ENCODE measurements around the gene MTCH1. TPM values are rescaled to one million over a fixed set of nuclear protein-coding genes. Genes with fewer than 3 reads are reported as not detected.
"Not testable (repeated sequence)": the region's sequence is repeated elsewhere in the genome, so short reads cannot be mapped to it uniquely, and the experiment has no call there.

MTCH1 gene
- total RNA-seq, 1 experiment from 2014 or later: 204 TPM

DNA sequence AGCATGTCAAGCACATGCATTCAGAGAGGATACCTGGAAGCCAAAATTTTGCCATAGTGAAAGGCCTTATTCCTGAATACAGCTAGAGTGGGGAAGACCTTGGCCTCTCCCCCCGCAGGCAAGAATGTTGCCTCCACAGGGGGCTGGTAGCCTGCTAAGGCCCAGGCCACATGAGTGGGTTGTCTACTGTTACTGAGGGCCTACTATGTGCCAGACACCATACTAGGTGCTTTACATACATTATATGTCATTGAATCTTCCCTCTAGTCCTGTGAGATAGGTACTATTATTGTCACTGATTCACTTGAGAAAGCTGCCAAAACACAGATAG lies 32.1 kb downstream of the MTCH1 start:
- DNase-seq (ENCODE audit: low spot score) (peak; percentile 4), ATAC-seq (no peak)
- H3K27ac Mint-ChIP-seq: no peak overlapping the region
- TF ChIP-seq FOXP1 (CRISPR knock-in tag; IDR thresholded peaks at IDR 0.05; ENCODE audit: borderline replicate concordance): no peak
- no peak for TF ChIP-seq NFATC4 (CRISPR knock-in tag; IDR thresholded peaks at IDR 0.05)
- no peak for TF ChIP-seq ATF1 (CRISPR knock-in tag; IDR thresholded peaks at IDR 0.05)
- no peak for TF ChIP-seq ETV6 (CRISPR knock-in tag; IDR thresholded peaks at IDR 0.05)
- TF ChIP-seq ZNF416 (CRISPR knock-in tag; IDR thresholded peaks at IDR 0.05): no peak
- H3K36me3 Mint-ChIP-seq: no peaks in the 10 kb centered on the region
- ChIA-PET POLR2A (no interaction called here), CTCF (interaction anchor here (1.5 to 2.0 kb wide), 3 partner anchors 64 to 171 kb away, joined by 5 to 8 read pairs (median 5); no protein-coding TSS in a partner anchor)
- H3K4me3 Mint-ChIP-seq: no peak overlapping the region
- peaks cover 25% of the 10 kb centered on the region for H3K4me1 Mint-ChIP-seq
- no peaks in the 10 kb centered on the region for H3K9me3 Mint-ChIP-seq
- no peaks in the 10 kb centered on the region for H3K27me3 Mint-ChIP-seq (ENCODE audit: low read depth)

DNA sequence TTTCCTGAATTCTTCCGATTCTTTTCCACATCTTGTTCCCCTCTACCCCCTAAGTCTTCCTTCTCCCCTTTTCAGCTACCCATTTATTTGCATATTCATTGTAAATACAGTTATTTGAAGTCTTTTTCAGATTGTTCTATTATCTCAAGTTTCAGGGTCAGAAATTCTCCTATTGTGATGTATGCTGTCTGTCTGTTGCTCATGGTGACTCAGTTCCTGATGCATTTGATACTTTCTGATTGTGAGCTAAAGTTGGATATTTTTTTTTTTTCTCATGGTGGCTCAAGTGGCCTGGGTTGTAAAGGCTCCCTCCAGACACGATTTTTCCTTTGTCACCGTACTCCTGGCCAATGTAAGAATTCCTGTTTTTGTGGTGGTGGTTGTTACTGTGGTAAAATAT lies 36.4 kb downstream of the MTCH1 start:
- ChIA-PET POLR2A (no interaction called here), CTCF (interaction anchor here (1.2 kb wide), 1 partner anchor 68 kb away, joined by 4 read pairs; no protein-coding TSS in a partner anchor)
- Mint-ChIP-seq H3K4me1 (peaks cover 29% of the 10 kb centered on the region), H3K9me3 (no peaks in the 10 kb centered on the region), H3K4me3 (no peak overlapping the region), H3K27me3 (ENCODE audit: low read depth) (no peaks in the 10 kb centered on the region), H3K36me3 (no peaks in the 10 kb centered on the region), H3K27ac (no peak overlapping the region)
- DNase-seq (ENCODE audit: low spot score) (no peak), ATAC-seq (no peak)
- no peak for TF ChIP-seq NR3C1 (CRISPR knock-in tag; conservative IDR thresholded peaks at IDR 0.05; ENCODE audit: low read depth)
- no peak for TF ChIP-seq GTF2I (CRISPR knock-in tag; conservative IDR thresholded peaks at IDR 0.05)
- no peak for TF ChIP-seq TCF7 (CRISPR knock-in tag; IDR thresholded peaks at IDR 0.05; ENCODE audit: low read depth)
- no peak for TF ChIP-seq NFATC4 (CRISPR knock-in tag; IDR thresholded peaks at IDR 0.05)
- TF ChIP-seq, protein P1, sequence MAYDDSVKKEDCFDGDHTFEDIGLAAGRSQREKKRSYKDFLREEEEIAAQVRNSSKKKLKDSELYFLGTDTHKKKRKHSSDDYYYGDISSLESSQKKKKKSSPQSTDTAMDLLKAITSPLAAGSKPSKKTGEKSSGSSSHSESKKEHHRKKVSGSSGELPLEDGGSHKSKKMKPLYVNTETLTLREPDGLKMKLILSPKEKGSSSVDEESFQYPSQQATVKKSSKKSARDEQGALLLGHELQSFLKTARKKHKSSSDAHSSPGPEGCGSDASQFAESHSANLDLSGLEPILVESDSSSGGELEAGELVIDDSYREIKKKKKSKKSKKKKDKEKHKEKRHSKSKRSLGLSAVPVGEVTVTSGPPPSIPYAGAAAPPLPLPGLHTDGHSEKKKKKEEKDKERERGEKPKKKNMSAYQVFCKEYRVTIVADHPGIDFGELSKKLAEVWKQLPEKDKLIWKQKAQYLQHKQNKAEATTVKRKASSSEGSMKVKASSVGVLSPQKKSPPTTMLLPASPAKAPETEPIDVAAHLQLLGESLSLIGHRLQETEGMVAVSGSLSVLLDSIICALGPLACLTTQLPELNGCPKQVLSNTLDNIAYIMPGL (CRISPR knock-in tag; IDR thresholded peaks at IDR 0.05): no peak
- TF ChIP-seq, protein P2, sequence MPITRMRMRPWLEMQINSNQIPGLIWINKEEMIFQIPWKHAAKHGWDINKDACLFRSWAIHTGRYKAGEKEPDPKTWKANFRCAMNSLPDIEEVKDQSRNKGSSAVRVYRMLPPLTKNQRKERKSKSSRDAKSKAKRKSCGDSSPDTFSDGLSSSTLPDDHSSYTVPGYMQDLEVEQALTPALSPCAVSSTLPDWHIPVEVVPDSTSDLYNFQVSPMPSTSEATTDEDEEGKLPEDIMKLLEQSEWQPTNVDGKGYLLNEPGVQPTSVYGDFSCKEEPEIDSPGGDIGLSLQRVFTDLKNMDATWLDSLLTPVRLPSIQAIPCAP (CRISPR knock-in tag; IDR thresholded peaks at IDR 0.05): no peak
- TF ChIP-seq PRRX2 (CRISPR knock-in tag; IDR thresholded peaks at IDR 0.05): no peak

DNA sequence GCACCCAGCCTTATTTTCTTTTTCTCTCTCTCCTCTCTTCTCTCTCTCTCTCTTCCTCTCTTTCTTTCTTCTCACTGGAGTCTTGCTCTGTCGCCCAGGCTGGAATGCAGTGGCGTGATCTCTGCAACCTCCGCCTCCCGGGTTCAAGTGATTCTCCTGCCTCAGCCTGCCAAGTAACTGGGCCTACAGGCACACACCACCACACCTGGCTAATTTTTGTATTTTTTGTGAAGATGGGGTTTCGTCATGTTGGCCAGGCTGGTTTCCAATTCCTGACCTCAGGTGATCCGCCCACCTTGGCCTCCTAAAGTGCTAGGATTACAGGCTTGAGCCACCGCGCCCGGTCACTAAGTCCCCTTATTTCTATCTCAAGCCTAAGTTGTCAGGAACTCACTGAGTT lies 36.9 kb downstream of the MTCH1 start:
- H3K27me3 Mint-ChIP-seq (ENCODE audit: low read depth); ATAC-seq; H3K36me3 Mint-ChIP-seq; POLR2A ChIA-PET; H3K9me3 Mint-ChIP-seq; DNase-seq (ENCODE audit: low spot score); H3K4me3 Mint-ChIP-seq: not testable (repeated sequence)
- Mint-ChIP-seq H3K27ac (peak overlapping the region; percentile 41), H3K4me1 (peaks cover 29% of the 10 kb centered on the region)
- CTCF ChIA-PET: interaction anchor here (1.2 kb wide), 1 partner anchor 69 kb away, joined by 4 read pairs; no protein-coding TSS in a partner anchor

DNA sequence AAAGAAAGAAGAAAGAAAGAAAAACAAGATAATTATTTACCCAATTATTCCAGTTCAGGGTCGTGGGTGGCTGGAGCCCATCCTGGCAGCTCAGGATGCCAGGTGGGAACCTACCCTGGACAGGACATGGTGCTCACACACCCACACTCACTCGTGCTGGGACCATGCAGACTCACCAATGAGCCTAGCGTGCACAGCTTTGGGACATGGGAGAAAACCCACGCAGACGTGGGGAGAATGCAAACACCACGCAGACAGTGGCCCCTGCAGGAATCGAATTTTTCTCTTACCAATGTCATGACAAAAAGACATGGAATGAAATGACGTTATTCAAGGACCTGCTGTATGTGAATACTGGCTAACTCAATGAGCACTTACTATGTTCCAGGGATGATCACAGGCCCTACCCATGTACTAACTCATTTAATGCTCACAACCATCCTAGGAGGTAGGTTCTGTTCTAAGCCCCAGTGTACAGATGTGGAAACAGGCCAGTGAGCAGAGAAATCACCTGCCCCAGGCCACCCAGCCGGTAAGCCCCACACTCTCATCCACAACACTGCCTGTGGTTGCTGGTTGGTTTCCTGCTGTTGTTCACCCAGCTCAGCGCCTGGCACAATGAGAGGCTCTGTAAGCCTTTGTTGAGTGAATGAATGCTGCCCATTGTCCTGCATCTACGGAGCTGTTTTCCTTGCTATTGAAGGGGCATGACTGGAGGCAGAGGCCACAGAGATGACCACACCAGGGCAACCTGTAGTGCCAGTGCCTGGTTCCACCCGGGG lies 38.2 kb downstream of the MTCH1 start:
- ChIA-PET POLR2A (no interaction called here), CTCF (interaction anchor here (1.0 to 2.3 kb wide), 2 partner anchors 62 to 71 kb away, joined by 4 to 6 read pairs; partner anchors contain the start of gene C6orf89)
- Mint-ChIP-seq H3K9me3 (no peaks in the 10 kb centered on the region), H3K27me3 (ENCODE audit: low read depth) (peaks cover 3% of the 10 kb centered on the region; the same call in 1 of the 2 replicates), H3K27ac (no peak overlapping the region), H3K36me3 (no peaks in the 10 kb centered on the region), H3K4me3 (no peak overlapping the region), H3K4me1 (peaks cover 24% of the 10 kb centered on the region)
- peak; percentile 4 for DNase-seq (ENCODE audit: low spot score)
- no peak for ATAC-seq
- TF ChIP-seq, protein P3, sequence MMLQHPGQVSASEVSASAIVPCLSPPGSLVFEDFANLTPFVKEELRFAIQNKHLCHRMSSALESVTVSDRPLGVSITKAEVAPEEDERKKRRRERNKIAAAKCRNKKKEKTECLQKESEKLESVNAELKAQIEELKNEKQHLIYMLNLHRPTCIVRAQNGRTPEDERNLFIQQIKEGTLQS (CRISPR knock-in tag; conservative IDR thresholded peaks at IDR 0.05): no peak
- TF ChIP-seq NR3C1 (CRISPR knock-in tag; conservative IDR thresholded peaks at IDR 0.05; ENCODE audit: low read depth) (no peak), IRF2 (CRISPR knock-in tag; IDR thresholded peaks at IDR 0.05; ENCODE audit: borderline replicate concordance, low read depth) (no peak), SMAD4 (CRISPR knock-in tag; IDR thresholded peaks at IDR 0.05) (no peak), ZNF416 (CRISPR knock-in tag; IDR thresholded peaks at IDR 0.05) (no peak), FOXK1 (CRISPR knock-in tag; IDR thresholded peaks at IDR 0.05) (no peak)
- TF ChIP-seq, protein P2 (CRISPR knock-in tag; IDR thresholded peaks at IDR 0.05): no peak
- TF ChIP-seq, protein P1 (CRISPR knock-in tag; IDR thresholded peaks at IDR 0.05): no peak
- TF ChIP-seq, protein P4, sequence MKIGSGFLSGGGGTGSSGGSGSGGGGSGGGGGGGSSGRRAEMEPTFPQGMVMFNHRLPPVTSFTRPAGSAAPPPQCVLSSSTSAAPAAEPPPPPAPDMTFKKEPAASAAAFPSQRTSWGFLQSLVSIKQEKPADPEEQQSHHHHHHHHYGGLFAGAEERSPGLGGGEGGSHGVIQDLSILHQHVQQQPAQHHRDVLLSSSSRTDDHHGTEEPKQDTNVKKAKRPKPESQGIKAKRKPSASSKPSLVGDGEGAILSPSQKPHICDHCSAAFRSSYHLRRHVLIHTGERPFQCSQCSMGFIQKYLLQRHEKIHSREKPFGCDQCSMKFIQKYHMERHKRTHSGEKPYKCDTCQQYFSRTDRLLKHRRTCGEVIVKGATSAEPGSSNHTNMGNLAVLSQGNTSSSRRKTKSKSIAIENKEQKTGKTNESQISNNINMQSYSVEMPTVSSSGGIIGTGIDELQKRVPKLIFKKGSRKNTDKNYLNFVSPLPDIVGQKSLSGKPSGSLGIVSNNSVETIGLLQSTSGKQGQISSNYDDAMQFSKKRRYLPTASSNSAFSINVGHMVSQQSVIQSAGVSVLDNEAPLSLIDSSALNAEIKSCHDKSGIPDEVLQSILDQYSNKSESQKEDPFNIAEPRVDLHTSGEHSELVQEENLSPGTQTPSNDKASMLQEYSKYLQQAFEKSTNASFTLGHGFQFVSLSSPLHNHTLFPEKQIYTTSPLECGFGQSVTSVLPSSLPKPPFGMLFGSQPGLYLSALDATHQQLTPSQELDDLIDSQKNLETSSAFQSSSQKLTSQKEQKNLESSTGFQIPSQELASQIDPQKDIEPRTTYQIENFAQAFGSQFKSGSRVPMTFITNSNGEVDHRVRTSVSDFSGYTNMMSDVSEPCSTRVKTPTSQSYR (CRISPR knock-in tag; IDR thresholded peaks at IDR 0.05): no peak
